ENCODE results near the gene SOD1. TPM values are rescaled to one million over a fixed set of nuclear protein-coding genes. Genes with fewer than 3 reads are reported as not detected.
"Not testable (repeated sequence)": the region's sequence is repeated elsewhere in the genome, so short reads cannot be mapped to it uniquely, and the experiment has no call there.

SOD1 gene
- total RNA-seq, 6 donors from 2014 or later: 35.6 to 158 (median 128) TPM

- H3K4me3 ChIP-seq: no peak overlapping the region
- no peak for TF ChIP-seq POLR2AphosphoS5 (IDR thresholded peaks at IDR 0.05)
- no peak for TF ChIP-seq CTCF (IDR thresholded peaks at IDR 0.05)
- H3K27ac ChIP-seq: no peak overlapping the region
- H3K9me3 ChIP-seq: no peaks in the 10 kb centered on the region
- no peaks in the 10 kb centered on the region for H3K27me3 ChIP-seq
- 93 to 100% methylated on average over 1 to 20 of the region's 20 CpGs for WGBS, 2 donors
- no peak for ATAC-seq (ENCODE audit: low FRiP score in 2 of 2)
- no peaks in the 10 kb centered on the region for H3K36me3 ChIP-seq
- peaks cover 0 to 2% (median 0%) of the 10 kb centered on the region in 4 donors for H3K4me1 ChIP-seq
- DNase-seq: peak in 1 of 2 donors; percentile 75
These were observed 5.2 kb upstream of the SOD1 start for GRCh38 chr21:31654340-31654739.

DNA sequence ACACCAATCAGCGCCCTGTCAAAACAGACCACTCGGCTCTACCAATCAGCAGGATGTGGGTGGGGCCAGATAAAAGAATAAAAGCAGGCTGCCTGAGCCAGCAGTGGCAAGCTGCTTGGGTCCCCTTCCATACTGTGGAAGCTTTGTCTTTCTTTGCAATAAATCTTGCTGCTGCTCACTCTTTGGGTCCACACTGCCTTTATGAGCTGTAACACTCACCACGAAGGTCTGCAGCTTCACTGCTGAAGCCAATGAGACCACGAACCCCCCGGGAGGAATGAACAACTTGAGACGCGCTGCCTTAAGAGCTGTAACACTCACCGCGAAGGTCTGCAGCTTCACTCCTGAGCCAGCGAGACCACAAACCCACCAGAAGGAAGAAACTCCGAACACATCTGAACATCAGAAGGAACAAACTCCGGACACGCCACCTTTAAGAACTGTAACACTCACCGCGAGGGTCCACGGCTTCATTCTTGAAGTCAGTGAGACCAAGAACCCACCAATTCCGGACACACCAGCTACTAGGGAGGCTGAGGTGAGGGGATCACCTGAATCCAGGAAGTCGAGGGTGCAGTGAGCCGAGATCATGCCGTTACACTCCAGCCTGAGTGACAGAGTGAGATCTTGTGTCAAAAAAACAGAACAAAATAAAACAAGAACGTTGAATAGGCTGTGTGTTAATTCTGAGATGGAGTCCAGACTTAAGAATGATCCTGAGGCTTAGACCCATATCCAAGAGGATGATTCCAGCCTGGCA, 4.5 kb upstream of the SOD1 start:
- not testable (repeated sequence) for H3K4me1 ChIP-seq; H3K27me3 ChIP-seq; DNase-seq; ATAC-seq (ENCODE audit: low FRiP score in 2 of 2); H3K36me3 ChIP-seq; H3K9me3 ChIP-seq; H3K27ac ChIP-seq; H3K4me3 ChIP-seq
- 77 to 84% methylated on average over 20 to 21 of the region's 21 CpGs for WGBS, 2 donors

GRCh38 chr21:31656199-31657095, 3.0 kb upstream of the SOD1 start:
- Histone ChIP-seq H3K4me3 (no peak overlapping the region), H3K4me1 (peaks cover 6 to 14% (median 11%) of the 10 kb centered on the region in 4 donors), H3K36me3 (no peaks in the 10 kb centered on the region), H3K9me3 (no peaks in the 10 kb centered on the region), H3K27me3 (no peaks in the 10 kb centered on the region), H3K27ac (no peak overlapping the region)
- no peak for DNase-seq
- no peak for TF ChIP-seq POLR2AphosphoS5 (IDR thresholded peaks at IDR 0.05)
- no peak for TF ChIP-seq CTCF (IDR thresholded peaks at IDR 0.05)
- no peak for TF ChIP-seq EP300 (IDR thresholded peaks at IDR 0.05)
- no peak for TF ChIP-seq POLR2A (IDR thresholded peaks at IDR 0.05)
- 92 to 95% methylated on average over 13 of the region's 13 CpGs for WGBS, 2 donors
- no peak for ATAC-seq (ENCODE audit: low FRiP score in 2 of 2)

DNA sequence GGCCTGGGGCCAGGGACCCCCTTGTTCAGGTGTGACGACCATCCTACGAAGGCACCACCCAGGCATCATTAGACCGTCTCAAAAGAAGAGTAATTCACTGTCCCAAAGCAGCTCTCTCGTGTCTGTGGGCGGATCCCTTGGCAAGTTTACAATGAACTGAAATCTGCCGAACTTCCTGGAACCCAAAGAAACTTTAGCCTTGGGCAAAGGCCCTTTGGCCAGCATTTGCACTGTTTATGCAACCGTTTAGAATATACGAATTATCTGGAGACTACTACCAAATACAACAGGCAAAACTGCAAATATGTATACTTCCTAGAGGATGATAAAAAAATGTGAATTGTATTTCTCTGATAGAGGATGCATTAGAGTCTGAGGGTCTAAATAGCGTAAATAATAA, 1.4 kb upstream of the SOD1 start:
- 81 to 85% methylated on average over 9 of the region's 9 CpGs for WGBS, 2 donors
- DNase-seq: no peak
- H3K27ac ChIP-seq: no peak overlapping the region
- no peaks in the 10 kb centered on the region for H3K36me3 ChIP-seq
- H3K4me1 ChIP-seq: peaks cover 13 to 28% (median 15%) of the 10 kb centered on the region in 4 donors
- H3K4me3 ChIP-seq: no peak overlapping the region
- H3K27me3 ChIP-seq: no peaks in the 10 kb centered on the region
- TF ChIP-seq EP300 (IDR thresholded peaks at IDR 0.05): no peak
- TF ChIP-seq CTCF (IDR thresholded peaks at IDR 0.05): no peak
- TF ChIP-seq POLR2AphosphoS5 (IDR thresholded peaks at IDR 0.05): no peak
- TF ChIP-seq POLR2A (IDR thresholded peaks at IDR 0.05): no peak
- H3K9me3 ChIP-seq: no peaks in the 10 kb centered on the region
- no peak for ATAC-seq (ENCODE audit: low FRiP score in 2 of 2)

DNA sequence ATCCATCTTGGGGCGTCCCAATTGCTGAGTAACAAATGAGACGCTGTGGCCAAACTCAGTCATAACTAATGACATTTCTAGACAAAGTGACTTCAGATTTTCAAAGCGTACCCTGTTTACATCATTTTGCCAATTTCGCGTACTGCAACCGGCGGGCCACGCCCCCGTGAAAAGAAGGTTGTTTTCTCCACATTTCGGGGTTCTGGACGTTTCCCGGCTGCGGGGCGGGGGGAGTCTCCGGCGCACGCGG, 282 bp upstream of the SOD1 start:
- Histone ChIP-seq H3K27ac (peak overlapping the region in 3 of 4 donors; percentile 90 to 92 (median 91)), H3K9me3 (no peaks in the 10 kb centered on the region), H3K27me3 (no peaks in the 10 kb centered on the region), H3K4me1 (peaks cover 15 to 28% (median 16%) of the 10 kb centered on the region in 4 donors), H3K4me3 (peak overlapping the region; percentile 64 to 95 (median 76)), H3K36me3 (peaks cover 0 to 7% (median under 1%) of the 10 kb centered on the region in 4 donors)
- TF ChIP-seq EP300 (IDR thresholded peaks at IDR 0.05): no peak
- TF ChIP-seq CTCF (IDR thresholded peaks at IDR 0.05): no peak
- TF ChIP-seq POLR2A (IDR thresholded peaks at IDR 0.05): no peak
- no peak for TF ChIP-seq POLR2AphosphoS5 (IDR thresholded peaks at IDR 0.05)
- ATAC-seq (ENCODE audit: low FRiP score in 2 of 2) (peak; percentile 16 to 42), DNase-seq (no peak)
- 2 to 3% methylated on average over 17 to 18 of the region's 18 CpGs for WGBS, 2 donors
